Spleen (tissue), 11 donors: ENCODE measurements around the gene CDKN2D. TPM values are rescaled to one million over a fixed set of nuclear protein-coding genes. Genes with fewer than 3 reads are reported as not detected.
A peak's percentile ranks its signal among the peaks of the same experiment; 100 is the strongest.
"Not testable (repeated sequence)": the region's sequence is repeated elsewhere in the genome, so short reads cannot be mapped to it uniquely, and the experiment has no call there.

ENCODE experiments used
- DNase-seq: peaks from one replicate; pipeline ENCODE4 v3.0.0-alpha.2; 2020
- H3K27ac ChIP-seq, 8 donors: fragments of 200-600 bp; sonication (generic) in 7 of 8; 1 replicate in 4 of 8; 2 replicates in 4 of 8; pipeline versions ENCODE4 v1.5.0 to v1.8.0; 2016 to 2021; ENCODE audit warnings: inconsistent platforms in 4 of 8, mild to moderate bottlenecking in 4 of 8, moderate library complexity in 1 of 8
- H3K27me3 ChIP-seq, 7 donors: fragments of 200-600 bp; sonication (generic) in 6 of 7; replicated peaks in 1 of 7; 1 replicate in 4 of 7; 2 replicates in 3 of 7; pipeline versions ENCODE4 v1.5.0 to v1.8.0; 2016 to 2021; ENCODE audit warnings: inconsistent platforms in 3 of 7, mild to moderate bottlenecking in 1 of 7
- H3K36me3 ChIP-seq, 6 donors: fragments of 200-600 bp; sonication (generic) in 5 of 6; 1 replicate in 4 of 6; 2 replicates in 2 of 6; pipeline versions ENCODE4 v1.5.0 to v1.8.0; 2016 to 2021; ENCODE audit warnings: inconsistent platforms in 2 of 6
- H3K4me1 ChIP-seq, 6 donors: fragments of 200-600 bp; sonication (generic) in 5 of 6; 1 replicate in 3 of 6; 2 replicates in 3 of 6; pipeline versions ENCODE4 v1.5.0 to v1.8.0; 2016 to 2021; ENCODE audit warnings: inconsistent platforms in 3 of 6
- H3K4me3 ChIP-seq, 8 donors: fragments of 200-600 bp; sonication (generic) in 7 of 8; 1 replicate in 4 of 8; 2 replicates in 4 of 8; pipeline versions ENCODE4 v1.5.0 to v1.8.0; 2016 to 2021; ENCODE audit warnings: inconsistent platforms in 4 of 8, mild to moderate bottlenecking in 4 of 8, moderate library complexity in 2 of 8
- H3K9me3 ChIP-seq, 8 donors: fragments of 200-600 bp; sonication (generic) in 7 of 8; 1 replicate in 4 of 8; 2 replicates in 4 of 8; pipeline versions ENCODE4 v1.5.0 to v1.8.0; 2016 to 2021; ENCODE audit warnings: inconsistent platforms in 4 of 8
- POLR2A ChIP-seq, 3 donors: fragments of 450-650 bp; IDR thresholded peaks; one replicate each; pipeline ENCODE4 v1.5.1; 2017; ENCODE audit warnings: antibody characterized with exemption in 3 of 3, mild to moderate bottlenecking in 1 of 3
- POLR2AphosphoS5 ChIP-seq, 3 donors: sonication (generic); formaldehyde crosslinking; IDR thresholded peaks; one replicate each; pipeline ENCODE4 v1.5.1; 2017; ENCODE audit warnings: antibody characterized with exemption in 3 of 3
- WGBS, 5 donors: extraction: QIAGEN DNeasy Blood & Tissue Kit in 3 of 5; methylation state at CpG; one replicate each; pipeline versions ENCODE4 v1.1.5 to v1.1.7; 2013 to 2018; 5-methylcytosine and 5-hydroxymethylcytosine counted together
- intact Hi-C: fragments of 100-400 bp; cut with DNase I; formaldehyde crosslinking; loops from one replicate; pipeline ENCODE4 v1.15.0; 2023; ENCODE audit warnings: low total_unique reads
- polyA plus RNA-seq, 3 donors: library from polyadenylated mRNA; stranded (reverse); fragments of 200-250 nt; gene quantifications; one replicate each; pipeline ENCODE4 v1.2.1, GENCODE V29; 2013
- total RNA-seq, 7 donors: library from RNA; depleted of rRNA in 3 of 7; stranded (reverse); fragments of >200 nt in 3 of 7; fragmentation: NEBNext Ultra II Directional in 4 of 7; extraction: Animal tissue kit (Norgen Biotek cat#: 25700) in 4 of 7; gene quantifications; one replicate each; pipeline versions ENCODE4 v1.1.0 to v1.2.1, GENCODE V29; 2016 to 2021
- TF ChIP-seq, protein P1 (sequence below), 11 experiments: fragments of 200-600 bp in 7 of 11; fragments of 450-650 bp in 4 of 11; sonication (generic) in 4 of 11; IDR thresholded peaks in 8 of 11; conservative IDR thresholded peaks in 3 of 11; 1 replicate in 7 of 11; 2 replicates in 4 of 11; pipeline versions ENCODE4 v1.4.0 to v1.8.0; 2016 to 2021; ENCODE audit warnings: antibody characterized with exemption in 11 of 11, inconsistent platforms in 4 of 11, mild to moderate bottlenecking in 1 of 11
- donor health status: healthy with polysubstance abuse.
- donor health status: DM: no; HTN: no; CAD: no; lungs with moderate emphysema.
- donor health status: DM: no; HTN: no; CAD: no.
- donor health status: Bipolar disorder and iron deficiency.
- donor health status: healthy.
- donor health status: DM: no; HTN: no; CAD: no.
- donor health status: DM: yes; HTN: yes; CAD: no.

Gene CDKN2D
- total and polyA plus RNA-seq, 10 donors, result 24.7 to 69.6 (median 34.4) TPM

- no peak overlapping the region for H3K27ac ChIP-seq
- DNase-seq, result no peak
- TF ChIP-seq, protein P1, sequence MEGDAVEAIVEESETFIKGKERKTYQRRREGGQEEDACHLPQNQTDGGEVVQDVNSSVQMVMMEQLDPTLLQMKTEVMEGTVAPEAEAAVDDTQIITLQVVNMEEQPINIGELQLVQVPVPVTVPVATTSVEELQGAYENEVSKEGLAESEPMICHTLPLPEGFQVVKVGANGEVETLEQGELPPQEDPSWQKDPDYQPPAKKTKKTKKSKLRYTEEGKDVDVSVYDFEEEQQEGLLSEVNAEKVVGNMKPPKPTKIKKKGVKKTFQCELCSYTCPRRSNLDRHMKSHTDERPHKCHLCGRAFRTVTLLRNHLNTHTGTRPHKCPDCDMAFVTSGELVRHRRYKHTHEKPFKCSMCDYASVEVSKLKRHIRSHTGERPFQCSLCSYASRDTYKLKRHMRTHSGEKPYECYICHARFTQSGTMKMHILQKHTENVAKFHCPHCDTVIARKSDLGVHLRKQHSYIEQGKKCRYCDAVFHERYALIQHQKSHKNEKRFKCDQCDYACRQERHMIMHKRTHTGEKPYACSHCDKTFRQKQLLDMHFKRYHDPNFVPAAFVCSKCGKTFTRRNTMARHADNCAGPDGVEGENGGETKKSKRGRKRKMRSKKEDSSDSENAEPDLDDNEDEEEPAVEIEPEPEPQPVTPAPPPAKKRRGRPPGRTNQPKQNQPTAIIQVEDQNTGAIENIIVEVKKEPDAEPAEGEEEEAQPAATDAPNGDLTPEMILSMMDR (IDR thresholded peaks at IDR 0.05 in 8 of 11, conservative IDR thresholded peaks at IDR 0.05 in 3 of 11), result no peak
- TF ChIP-seq POLR2A (IDR thresholded peaks at IDR 0.05) (no peak), POLR2AphosphoS5 (IDR thresholded peaks at IDR 0.05) (no peak)
- 86 to 90% (median 87%) methylated on average over 11 of the region's 11 CpGs for WGBS, 5 donors
- intact Hi-C loops, result no loop called here
- peaks cover 0 to 33% (median 0%) of the 10 kb centered on the region in 7 donors for H3K27me3 ChIP-seq
- no peaks in the 10 kb centered on the region for H3K36me3 ChIP-seq
- H3K9me3 ChIP-seq, result peaks cover 0 to under 1% (median 0%) of the 10 kb centered on the region in 8 donors
- no peak overlapping the region for H3K4me3 ChIP-seq
- H3K4me1 ChIP-seq, result peaks cover 0 to 17% (median 4%) of the 10 kb centered on the region in 6 donors
These were observed 31.1 kb downstream of the CDKN2D start for GRCh38 chr19:10537668-10538067.

- Histone ChIP-seq H3K9me3 (peaks cover 0 to 5% (median 0%) of the 10 kb centered on the region in 8 donors), H3K36me3 (no peaks in the 10 kb centered on the region), H3K27ac (no peak overlapping the region), H3K4me3 (no peak overlapping the region), H3K4me1 (peaks cover 0 to 7% (median 0%) of the 10 kb centered on the region in 6 donors), H3K27me3 (peaks cover 0 to 33% (median 0%) of the 10 kb centered on the region in 7 donors)
- intact Hi-C loops, result no loop called here
- no peak for DNase-seq
- 73 to 85% (median 80%) methylated on average over 6 of the region's 6 CpGs for WGBS, 5 donors
- TF ChIP-seq, protein P1 (IDR thresholded peaks at IDR 0.05 in 8 of 11, conservative IDR thresholded peaks at IDR 0.05 in 3 of 11), result no peak
- TF ChIP-seq POLR2AphosphoS5 (IDR thresholded peaks at IDR 0.05) (no peak), POLR2A (IDR thresholded peaks at IDR 0.05) (no peak)
These were observed 33.2 kb downstream of the CDKN2D start for GRCh38 chr19:10535613-10536012.

GRCh38 chr19:10533646-10534386, 35.0 kb downstream of the CDKN2D start:
- H3K4me1 ChIP-seq, result peaks cover 0 to 1% (median 0%) of the 10 kb centered on the region in 6 donors
- TF ChIP-seq POLR2AphosphoS5 (IDR thresholded peaks at IDR 0.05) (no peak), POLR2A (IDR thresholded peaks at IDR 0.05) (no peak)
- TF ChIP-seq, protein P1 (IDR thresholded peaks at IDR 0.05 in 8 of 11, conservative IDR thresholded peaks at IDR 0.05 in 3 of 11), result no peak
- peak overlapping the region in 3 of 8 donors; percentile 4 to 57 (median 18) for H3K27ac ChIP-seq
- intact Hi-C loops, result no loop called here
- H3K9me3 ChIP-seq, result peaks cover 0 to 5% (median 0%) of the 10 kb centered on the region in 8 donors
- H3K36me3 ChIP-seq, result no peaks in the 10 kb centered on the region
- H3K27me3 ChIP-seq, result peaks cover 0 to 21% (median 0%) of the 10 kb centered on the region in 7 donors
- 68 to 78% (median 74%) methylated on average over 10 of the region's 10 CpGs for WGBS, 5 donors
- no peak overlapping the region for H3K4me3 ChIP-seq
- DNase-seq, result no peak

GRCh38 chr19:10532457-10532856, 36.3 kb downstream of the CDKN2D start:
- no peak overlapping the region for H3K4me3 ChIP-seq
- H3K9me3 ChIP-seq, result peaks cover 0 to 5% (median 0%) of the 10 kb centered on the region in 8 donors
- WGBS, 5 donors, result 64 to 90% (median 81%) methylated on average over 1 of the region's 1 CpG
- DNase-seq, result no peak
- H3K27me3 ChIP-seq, result peaks cover 0 to 9% (median 0%) of the 10 kb centered on the region in 7 donors
- H3K4me1 ChIP-seq, result no peaks in the 10 kb centered on the region
- intact Hi-C loops, result no loop called here
- TF ChIP-seq POLR2A (IDR thresholded peaks at IDR 0.05) (no peak), POLR2AphosphoS5 (IDR thresholded peaks at IDR 0.05) (no peak)
- TF ChIP-seq, protein P1 (IDR thresholded peaks at IDR 0.05 in 8 of 11, conservative IDR thresholded peaks at IDR 0.05 in 3 of 11), result no peak
- no peaks in the 10 kb centered on the region for H3K36me3 ChIP-seq
- no peak overlapping the region for H3K27ac ChIP-seq

- H3K27ac ChIP-seq, DNase-seq, H3K27me3 ChIP-seq, intact Hi-C loops, H3K9me3 ChIP-seq, H3K36me3 ChIP-seq, H3K4me3 ChIP-seq, H3K4me1 ChIP-seq: not testable (repeated sequence)
- 91 to 95% (median 93%) methylated on average over 8 of the region's 8 CpGs for WGBS, 5 donors
These were observed 41.9 kb downstream of the CDKN2D start for GRCh38 chr19:10526887-10527286.
